GM12875 (cell line): ENCODE measurements around the gene CCN5.
"Not testable (repeated sequence)": the region's sequence is repeated elsewhere in the genome, so short reads cannot be mapped to it uniquely, and the experiment has no call there.

Experiments used
- H3K4me3 ChIP-seq: one replicate; pipeline ENCODE4 v1.5.1; 2011; ENCODE audit warnings: low read depth, low read length, control low read depth
- CTCF ChIP-seq: IDR thresholded peaks from 2 replicates; pipeline ENCODE4 v1.5.1; 2011; ENCODE audit warnings: low read depth, mild to moderate bottlenecking, control low read depth, inconsistent platforms, low read length, moderate library complexity, borderline replicate concordance; ENCODE audit not compliant: insufficient read depth

The CCN5 gene

GRCh38 chr20:44714701-44715498, at the start of gene CCN5:
CCN5 (plus strand) TSS chr20:44715369; CDS start chr20:44715391, 22 bp downstream.
- H3K4me3 ChIP-seq: no peak within 1 kb of the TSS
- no peak for TF ChIP-seq CTCF

GRCh38 chr20:44666066-44666465, 49.1 kb upstream of the CCN5 start:
- no peak for TF ChIP-seq CTCF
- no peak overlapping the region for H3K4me3 ChIP-seq

- H3K4me3 ChIP-seq: not testable (repeated sequence)
Measured at GRCh38 chr20:44670851-44671250, 44.3 kb upstream of the CCN5 start.

GRCh38 chr20:44671541-44671940, 43.6 kb upstream of the CCN5 start:
- not testable (repeated sequence) for H3K4me3 ChIP-seq

- H3K4me3 ChIP-seq: not testable (repeated sequence)
Measured at GRCh38 chr20:44672318-44672902, 42.8 kb upstream of the CCN5 start.

- no peak overlapping the region for H3K4me3 ChIP-seq
- TF ChIP-seq CTCF: no peak
Measured at GRCh38 chr20:44678242-44678641, 36.9 kb upstream of the CCN5 start.

- no peak for TF ChIP-seq CTCF
- no peak overlapping the region for H3K4me3 ChIP-seq
Measured at GRCh38 chr20:44678990-44679611, 36.1 kb upstream of the CCN5 start.

- no peak overlapping the region for H3K4me3 ChIP-seq
- no peak for TF ChIP-seq CTCF
Measured at GRCh38 chr20:44681796-44682566, 33.2 kb upstream of the CCN5 start.
